Measurements from ENCODE around the gene BORA.

DNA sequence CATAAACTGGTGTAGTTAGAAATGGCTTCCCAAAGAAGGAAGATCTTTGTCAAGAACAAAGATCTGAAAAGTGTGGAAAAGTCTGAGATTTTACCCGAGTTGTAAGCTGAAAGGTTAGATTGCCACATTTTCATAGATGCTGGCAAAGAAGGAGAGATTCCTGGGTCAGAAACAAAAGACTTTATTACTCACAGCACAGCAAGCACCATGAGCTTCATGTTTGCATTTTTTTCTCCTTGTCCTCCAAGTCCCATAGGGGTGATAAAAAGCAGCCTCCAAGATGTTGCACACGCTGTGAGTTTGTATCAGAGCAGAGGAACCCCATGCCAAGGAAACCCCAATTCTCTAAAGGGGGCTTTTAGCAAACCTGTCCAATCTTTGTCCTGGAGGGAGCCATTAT is 29.6 kb upstream of the BORA start:
- TF ChIP-seq, protein P1, sequence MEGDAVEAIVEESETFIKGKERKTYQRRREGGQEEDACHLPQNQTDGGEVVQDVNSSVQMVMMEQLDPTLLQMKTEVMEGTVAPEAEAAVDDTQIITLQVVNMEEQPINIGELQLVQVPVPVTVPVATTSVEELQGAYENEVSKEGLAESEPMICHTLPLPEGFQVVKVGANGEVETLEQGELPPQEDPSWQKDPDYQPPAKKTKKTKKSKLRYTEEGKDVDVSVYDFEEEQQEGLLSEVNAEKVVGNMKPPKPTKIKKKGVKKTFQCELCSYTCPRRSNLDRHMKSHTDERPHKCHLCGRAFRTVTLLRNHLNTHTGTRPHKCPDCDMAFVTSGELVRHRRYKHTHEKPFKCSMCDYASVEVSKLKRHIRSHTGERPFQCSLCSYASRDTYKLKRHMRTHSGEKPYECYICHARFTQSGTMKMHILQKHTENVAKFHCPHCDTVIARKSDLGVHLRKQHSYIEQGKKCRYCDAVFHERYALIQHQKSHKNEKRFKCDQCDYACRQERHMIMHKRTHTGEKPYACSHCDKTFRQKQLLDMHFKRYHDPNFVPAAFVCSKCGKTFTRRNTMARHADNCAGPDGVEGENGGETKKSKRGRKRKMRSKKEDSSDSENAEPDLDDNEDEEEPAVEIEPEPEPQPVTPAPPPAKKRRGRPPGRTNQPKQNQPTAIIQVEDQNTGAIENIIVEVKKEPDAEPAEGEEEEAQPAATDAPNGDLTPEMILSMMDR (conservative IDR thresholded peaks at IDR 0.05; ENCODE audit: low read length), result no peak
- no peak for TF ChIP-seq EZH2phosphoT487 (IDR thresholded peaks at IDR 0.05; ENCODE audit: borderline replicate concordance)
